GM23338 (cell line): ENCODE data around the gene ADGRB3. TPM values are rescaled to one million over a fixed set of nuclear protein-coding genes. Genes with fewer than 3 reads are reported as not detected.

Source experiments
- ATAC-seq: fragments of 200-7000 bp; cut with Tn5 transposase; 3 replicates; pipeline ENCODE4 v1.9.1; 2020
- DNase-seq: peaks from one replicate; pipeline ENCODE4 v3.0.0-alpha.2; 2015; ENCODE audit warnings: low spot score
- H2AFZ ChIP-seq: fragments of 200-600 bp; sonication (generic); 2 replicates; pipeline ENCODE4 v1.8.0; 2016; ENCODE audit warnings: antibody characterized with exemption, mild to moderate bottlenecking, moderate library complexity
- H3F3A ChIP-seq: fragments of 200-600 bp; sonication (generic); replicated peaks from 2 replicates; pipeline ENCODE4 v1.8.0; 2017; ENCODE audit warnings: antibody characterized with exemption, mixed run types, low read depth
- H3K27ac ChIP-seq: fragments of 200-600 bp; sonication (generic); 2 replicates; pipeline ENCODE4 v1.6.1; 2016; ENCODE audit warnings: low read depth
- H3K27me3 ChIP-seq: fragments of 200-600 bp; sonication (generic); 2 replicates; pipeline ENCODE4 v1.8.0; 2016; ENCODE audit warnings: mild to moderate bottlenecking, mixed run types, moderate library complexity; ENCODE audit not compliant: insufficient read depth
- H3K36me3 ChIP-seq: fragments of 200-600 bp; sonication (generic); 2 replicates; pipeline ENCODE4 v1.8.0; 2016; ENCODE audit warnings: mild to moderate bottlenecking; ENCODE audit not compliant: insufficient read depth
- H3K4me1 ChIP-seq: fragments of 200-600 bp; sonication (generic); 2 replicates; pipeline ENCODE4 v1.8.0; 2016; ENCODE audit warnings: mild to moderate bottlenecking, moderate library complexity; ENCODE audit not compliant: insufficient read depth
- H3K4me2 ChIP-seq: fragments of 200-600 bp; sonication (generic); 2 replicates; pipeline ENCODE4 v1.7.1; 2017; ENCODE audit warnings: mixed run types
- H3K4me3 ChIP-seq: fragments of 200-600 bp; sonication (generic); 2 replicates; pipeline ENCODE4 v1.6.1; 2016; ENCODE audit warnings: mixed run types
- H3K79me2 ChIP-seq: fragments of 200-600 bp; sonication (generic); replicated peaks from 2 replicates; pipeline ENCODE4 v1.8.0; 2017; ENCODE audit warnings: mild to moderate bottlenecking; ENCODE audit not compliant: insufficient read depth
- H3K9me2 ChIP-seq: fragments of 200-600 bp; sonication (generic); 2 replicates; pipeline ENCODE4 v1.8.0; 2017; ENCODE audit not compliant: insufficient read depth
- H4K20me1 ChIP-seq: fragments of 200-600 bp; sonication (generic); replicated peaks from 2 replicates; pipeline ENCODE4 v1.8.0; 2017; ENCODE audit warnings: mild to moderate bottlenecking; ENCODE audit not compliant: insufficient read depth
- H3K27ac Mint-ChIP-seq: 2 replicates; pipeline ENCODE4 v1.8.0; 2020; ENCODE audit warnings: inconsistent platforms, mild to moderate bottlenecking, moderate library complexity, mixed read lengths
- H3K27me3 Mint-ChIP-seq: 3 replicates; pipeline ENCODE4 v1.8.0; 2022; ENCODE audit warnings: low read depth, mild to moderate bottlenecking, moderate library complexity, mixed read lengths, inconsistent platforms; ENCODE audit not compliant: insufficient read depth, poor library complexity
- H3K36me3 Mint-ChIP-seq: 3 replicates; pipeline ENCODE4 v1.8.0; 2021; ENCODE audit warnings: low read depth, mild to moderate bottlenecking, inconsistent platforms, moderate library complexity, mixed read lengths
- H3K4me1 Mint-ChIP-seq: 3 replicates; pipeline ENCODE4 v1.8.0; 2020; ENCODE audit warnings: mild to moderate bottlenecking, inconsistent platforms, mixed read lengths
- H3K4me3 Mint-ChIP-seq: 3 replicates; pipeline ENCODE4 v1.8.0; 2021; ENCODE audit warnings: moderate library complexity, mild to moderate bottlenecking, inconsistent platforms, mixed read lengths
- H3K9me3 Mint-ChIP-seq: 3 replicates; pipeline ENCODE4 v1.8.0; 2020; ENCODE audit warnings: moderate library complexity, mild to moderate bottlenecking, inconsistent platforms, mixed read lengths
- CREB1 ChIP-seq: fragments of 250-450 bp; sonication (Bioruptor Pico); IDR thresholded peaks from 2 replicates; pipeline ENCODE4 v1.5.0; 2020; ENCODE audit warnings: low read depth, mild to moderate bottlenecking, moderate library complexity
- EZH2 ChIP-seq: fragments of 200-600 bp; sonication (generic); IDR thresholded peaks from one replicate; pipeline ENCODE4 v1.8.0; 2017; ENCODE audit warnings: antibody characterized with exemption, mild to moderate bottlenecking, low read depth; ENCODE audit not compliant: unreplicated experiment
- EZH2phosphoT487 ChIP-seq: fragments of 200-600 bp; sonication (generic); IDR thresholded peaks from one replicate; pipeline ENCODE4 v1.8.1; 2018; ENCODE audit warnings: antibody characterized with exemption; ENCODE audit not compliant: unreplicated experiment
- NANOG ChIP-seq: IDR thresholded peaks from 2 replicates; pipeline ENCODE4 v1.6.1; 2016; ENCODE audit warnings: antibody characterized with exemption, borderline replicate concordance
- POLR2AphosphoS5 ChIP-seq: IDR thresholded peaks from 2 replicates; pipeline ENCODE4 v1.6.1; 2016; ENCODE audit warnings: antibody characterized with exemption, low read depth
- STAT1 ChIP-seq: IDR thresholded peaks from one replicate; pipeline ENCODE4 v1.6.1; 2016; ENCODE audit warnings: antibody characterized with exemption; ENCODE audit not compliant: unreplicated experiment
- ZNF114 ChIP-seq: fragments of 250-450 bp; sonication (Bioruptor Pico); IDR thresholded peaks from 2 replicates; pipeline ENCODE4 v1.5.0; 2020; ENCODE audit warnings: mild to moderate bottlenecking, moderate library complexity
- ZNF331 ChIP-seq: fragments of 250-450 bp; sonication (Bioruptor Pico); IDR thresholded peaks from 2 replicates; pipeline ENCODE4 v1.5.0; 2020; ENCODE audit warnings: low read depth, mild to moderate bottlenecking, moderate library complexity
- polyA plus RNA-seq: library from polyadenylated mRNA; unstranded; fragments of >200 nt; fragmentation: Nextera tagmentation; extraction: Ambion mirVana; gene quantifications from 2 replicates; pipeline ENCODE4 v1.2.1, GENCODE V29; 2016
- total RNA-seq: library from RNA; depleted of rRNA; stranded (reverse); fragments of >200 nt; shearing (Covaris generic); gene quantifications from 2 replicates; pipeline ENCODE4 v1.2.3, GENCODE V29; 2014
- TF ChIP-seq, protein P1 (sequence below): IDR thresholded peaks from 2 replicates; pipeline ENCODE4 v1.6.1; 2016; ENCODE audit warnings: antibody characterized with exemption
- TF ChIP-seq, protein P2 (sequence below): fragments of 250-450 bp; sonication (Bioruptor Pico); IDR thresholded peaks from 2 replicates; pipeline ENCODE4 v1.5.0; 2020; ENCODE audit warnings: mild to moderate bottlenecking, moderate library complexity
- TF ChIP-seq, protein P3 (sequence below), 2 experiments: fragments of 200-600 bp in 1 of 2; sonication (generic) in 1 of 2; conservative IDR thresholded peaks; 2 replicates each; pipeline versions ENCODE4 v1.5.1 to v1.6.1; 2016 to 2017; ENCODE audit warnings: antibody characterized with exemption in 2 of 2, low read depth in 2 of 2, mild to moderate bottlenecking in 2 of 2, moderate library complexity in 1 of 2

Gene ADGRB3
- total and polyA plus RNA-seq, 2 experiments from 2014 or later = 0.92 to 4.0 TPM

GRCh38 chr6:68654134-68654533, 19.1 kb downstream of the ADGRB3 start (continued):
- TF ChIP-seq, protein P1, sequence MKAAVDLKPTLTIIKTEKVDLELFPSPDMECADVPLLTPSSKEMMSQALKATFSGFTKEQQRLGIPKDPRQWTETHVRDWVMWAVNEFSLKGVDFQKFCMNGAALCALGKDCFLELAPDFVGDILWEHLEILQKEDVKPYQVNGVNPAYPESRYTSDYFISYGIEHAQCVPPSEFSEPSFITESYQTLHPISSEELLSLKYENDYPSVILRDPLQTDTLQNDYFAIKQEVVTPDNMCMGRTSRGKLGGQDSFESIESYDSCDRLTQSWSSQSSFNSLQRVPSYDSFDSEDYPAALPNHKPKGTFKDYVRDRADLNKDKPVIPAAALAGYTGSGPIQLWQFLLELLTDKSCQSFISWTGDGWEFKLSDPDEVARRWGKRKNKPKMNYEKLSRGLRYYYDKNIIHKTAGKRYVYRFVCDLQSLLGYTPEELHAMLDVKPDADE = no peak
- TF ChIP-seq STAT1 = no peak
- TF ChIP-seq EZH2phosphoT487 = no peak
- no peak for TF ChIP-seq CREB1 (CRISPR knock-in tag)
- TF ChIP-seq NANOG = no peak
- no peak for TF ChIP-seq POLR2AphosphoS5
- TF ChIP-seq, protein P2, sequence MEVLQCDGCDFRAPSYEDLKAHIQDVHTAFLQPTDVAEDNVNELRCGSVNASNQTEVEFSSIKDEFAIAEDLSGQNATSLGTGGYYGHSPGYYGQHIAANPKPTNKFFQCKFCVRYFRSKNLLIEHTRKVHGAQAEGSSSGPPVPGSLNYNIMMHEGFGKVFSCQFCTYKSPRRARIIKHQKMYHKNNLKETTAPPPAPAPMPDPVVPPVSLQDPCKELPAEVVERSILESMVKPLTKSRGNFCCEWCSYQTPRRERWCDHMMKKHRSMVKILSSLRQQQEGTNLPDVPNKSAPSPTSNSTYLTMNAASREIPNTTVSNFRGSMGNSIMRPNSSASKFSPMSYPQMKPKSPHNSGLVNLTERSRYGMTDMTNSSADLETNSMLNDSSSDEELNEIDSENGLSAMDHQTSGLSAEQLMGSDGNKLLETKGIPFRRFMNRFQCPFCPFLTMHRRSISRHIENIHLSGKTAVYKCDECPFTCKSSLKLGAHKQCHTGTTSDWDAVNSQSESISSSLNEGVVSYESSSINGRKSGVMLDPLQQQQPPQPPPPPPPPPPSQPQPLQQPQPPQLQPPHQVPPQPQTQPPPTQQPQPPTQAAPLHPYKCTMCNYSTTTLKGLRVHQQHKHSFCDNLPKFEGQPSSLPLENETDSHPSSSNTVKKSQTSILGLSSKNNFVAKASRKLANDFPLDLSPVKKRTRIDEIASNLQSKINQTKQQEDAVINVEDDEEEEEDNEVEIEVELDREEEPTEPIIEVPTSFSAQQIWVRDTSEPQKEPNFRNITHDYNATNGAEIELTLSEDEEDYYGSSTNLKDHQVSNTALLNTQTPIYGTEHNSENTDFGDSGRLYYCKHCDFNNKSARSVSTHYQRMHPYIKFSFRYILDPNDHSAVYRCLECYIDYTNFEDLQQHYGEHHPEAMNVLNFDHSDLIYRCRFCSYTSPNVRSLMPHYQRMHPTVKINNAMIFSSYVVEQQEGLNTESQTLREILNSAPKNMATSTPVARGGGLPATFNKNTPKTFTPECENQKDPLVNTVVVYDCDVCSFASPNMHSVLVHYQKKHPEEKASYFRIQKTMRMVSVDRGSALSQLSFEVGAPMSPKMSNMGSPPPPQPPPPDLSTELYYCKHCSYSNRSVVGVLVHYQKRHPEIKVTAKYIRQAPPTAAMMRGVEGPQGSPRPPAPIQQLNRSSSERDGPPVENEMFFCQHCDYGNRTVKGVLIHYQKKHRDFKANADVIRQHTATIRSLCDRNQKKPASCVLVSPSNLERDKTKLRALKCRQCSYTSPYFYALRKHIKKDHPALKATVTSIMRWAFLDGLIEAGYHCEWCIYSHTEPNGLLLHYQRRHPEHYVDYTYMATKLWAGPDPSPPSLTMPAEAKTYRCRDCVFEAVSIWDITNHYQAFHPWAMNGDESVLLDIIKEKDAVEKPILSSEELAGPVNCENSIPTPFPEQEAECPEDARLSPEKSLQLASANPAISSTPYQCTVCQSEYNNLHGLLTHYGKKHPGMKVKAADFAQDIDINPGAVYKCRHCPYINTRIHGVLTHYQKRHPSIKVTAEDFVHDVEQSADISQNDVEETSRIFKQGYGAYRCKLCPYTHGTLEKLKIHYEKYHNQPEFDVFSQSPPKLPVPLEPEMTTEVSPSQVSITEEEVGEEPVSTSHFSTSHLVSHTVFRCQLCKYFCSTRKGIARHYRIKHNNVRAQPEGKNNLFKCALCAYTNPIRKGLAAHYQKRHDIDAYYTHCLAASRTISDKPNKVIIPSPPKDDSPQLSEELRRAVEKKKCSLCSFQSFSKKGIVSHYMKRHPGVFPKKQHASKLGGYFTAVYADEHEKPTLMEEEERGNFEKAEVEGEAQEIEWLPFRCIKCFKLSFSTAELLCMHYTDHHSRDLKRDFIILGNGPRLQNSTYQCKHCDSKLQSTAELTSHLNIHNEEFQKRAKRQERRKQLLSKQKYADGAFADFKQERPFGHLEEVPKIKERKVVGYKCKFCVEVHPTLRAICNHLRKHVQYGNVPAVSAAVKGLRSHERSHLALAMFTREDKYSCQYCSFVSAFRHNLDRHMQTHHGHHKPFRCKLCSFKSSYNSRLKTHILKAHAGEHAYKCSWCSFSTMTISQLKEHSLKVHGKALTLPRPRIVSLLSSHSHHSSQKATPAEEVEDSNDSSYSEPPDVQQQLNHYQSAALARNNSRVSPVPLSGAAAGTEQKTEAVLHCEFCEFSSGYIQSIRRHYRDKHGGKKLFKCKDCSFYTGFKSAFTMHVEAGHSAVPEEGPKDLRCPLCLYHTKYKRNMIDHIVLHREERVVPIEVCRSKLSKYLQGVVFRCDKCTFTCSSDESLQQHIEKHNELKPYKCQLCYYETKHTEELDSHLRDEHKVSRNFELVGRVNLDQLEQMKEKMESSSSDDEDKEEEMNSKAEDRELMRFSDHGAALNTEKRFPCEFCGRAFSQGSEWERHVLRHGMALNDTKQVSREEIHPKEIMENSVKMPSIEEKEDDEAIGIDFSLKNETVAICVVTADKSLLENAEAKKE (CRISPR knock-in tag) = no peak

DNA sequence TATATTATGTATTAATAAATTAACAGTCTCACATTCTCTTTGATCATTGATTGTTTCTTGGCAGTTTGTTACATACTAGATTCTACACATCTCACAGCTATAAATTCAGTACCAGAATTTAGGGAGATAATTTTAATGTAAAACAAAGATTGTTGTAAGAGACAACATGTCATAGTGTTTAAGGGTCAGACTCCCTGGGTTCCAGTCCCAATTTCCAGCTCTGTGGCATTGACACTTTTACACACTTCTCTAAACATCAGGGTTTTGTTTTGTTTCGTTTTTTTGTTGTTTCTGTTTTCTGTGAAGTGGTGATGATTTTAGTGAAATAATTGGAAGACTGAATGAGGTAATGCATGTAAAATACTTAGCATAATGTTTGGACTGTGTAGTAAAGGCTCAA, 19.9 kb downstream of the ADGRB3 start:
- Mint-ChIP-seq H3K4me1 (peaks cover 6% of the 10 kb centered on the region), H3K36me3 (no peaks in the 10 kb centered on the region), H3K4me3 (no peak overlapping the region), H3K9me3 (no peaks in the 10 kb centered on the region), H3K27ac (no peak overlapping the region), H3K27me3 (no peaks in the 10 kb centered on the region)
- H3K4me2 ChIP-seq = no peak overlapping the region
- no peaks in the 10 kb centered on the region for H3K36me3 ChIP-seq
- no peaks in the 10 kb centered on the region for H3F3A ChIP-seq
- H4K20me1 ChIP-seq = no peaks in the 10 kb centered on the region
- ATAC-seq (no peak), DNase-seq (no peak)
- no peak overlapping the region for H3K4me3 ChIP-seq
- no peaks in the 10 kb centered on the region for H3K27me3 ChIP-seq
- H3K4me1 ChIP-seq = no peaks in the 10 kb centered on the region; the same call in 1 of the 2 replicates
- H2AFZ ChIP-seq = no peak overlapping the region
- H3K79me2 ChIP-seq = no peaks in the 10 kb centered on the region
- H3K9me2 ChIP-seq = no peaks in the 10 kb centered on the region
- no peak overlapping the region for H3K27ac ChIP-seq
- TF ChIP-seq EZH2phosphoT487 = no peak
- TF ChIP-seq, protein P3, sequence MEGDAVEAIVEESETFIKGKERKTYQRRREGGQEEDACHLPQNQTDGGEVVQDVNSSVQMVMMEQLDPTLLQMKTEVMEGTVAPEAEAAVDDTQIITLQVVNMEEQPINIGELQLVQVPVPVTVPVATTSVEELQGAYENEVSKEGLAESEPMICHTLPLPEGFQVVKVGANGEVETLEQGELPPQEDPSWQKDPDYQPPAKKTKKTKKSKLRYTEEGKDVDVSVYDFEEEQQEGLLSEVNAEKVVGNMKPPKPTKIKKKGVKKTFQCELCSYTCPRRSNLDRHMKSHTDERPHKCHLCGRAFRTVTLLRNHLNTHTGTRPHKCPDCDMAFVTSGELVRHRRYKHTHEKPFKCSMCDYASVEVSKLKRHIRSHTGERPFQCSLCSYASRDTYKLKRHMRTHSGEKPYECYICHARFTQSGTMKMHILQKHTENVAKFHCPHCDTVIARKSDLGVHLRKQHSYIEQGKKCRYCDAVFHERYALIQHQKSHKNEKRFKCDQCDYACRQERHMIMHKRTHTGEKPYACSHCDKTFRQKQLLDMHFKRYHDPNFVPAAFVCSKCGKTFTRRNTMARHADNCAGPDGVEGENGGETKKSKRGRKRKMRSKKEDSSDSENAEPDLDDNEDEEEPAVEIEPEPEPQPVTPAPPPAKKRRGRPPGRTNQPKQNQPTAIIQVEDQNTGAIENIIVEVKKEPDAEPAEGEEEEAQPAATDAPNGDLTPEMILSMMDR (conservative IDR thresholded peaks at IDR 0.05; ENCODE audit: low read depth in 2 of 2) = no peak
- no peak for TF ChIP-seq NANOG
- TF ChIP-seq ZNF331 (CRISPR knock-in tag) = no peak
- no peak for TF ChIP-seq ZNF114 (CRISPR knock-in tag)
- TF ChIP-seq EZH2 = no peak
- TF ChIP-seq, protein P1 = no peak
- no peak for TF ChIP-seq STAT1
- TF ChIP-seq CREB1 (CRISPR knock-in tag) = no peak
